GM18858 (cell line): ENCODE measurements around the gene SPRR5.

ENCODE experiments used
- ATAC-seq: cut with Tn5 transposase; IDR thresholded peaks from one replicate; pipeline ENCODE4 v1.9.1; 2021; ENCODE audit not compliant: unreplicated experiment

Gene SPRR5

DNA sequence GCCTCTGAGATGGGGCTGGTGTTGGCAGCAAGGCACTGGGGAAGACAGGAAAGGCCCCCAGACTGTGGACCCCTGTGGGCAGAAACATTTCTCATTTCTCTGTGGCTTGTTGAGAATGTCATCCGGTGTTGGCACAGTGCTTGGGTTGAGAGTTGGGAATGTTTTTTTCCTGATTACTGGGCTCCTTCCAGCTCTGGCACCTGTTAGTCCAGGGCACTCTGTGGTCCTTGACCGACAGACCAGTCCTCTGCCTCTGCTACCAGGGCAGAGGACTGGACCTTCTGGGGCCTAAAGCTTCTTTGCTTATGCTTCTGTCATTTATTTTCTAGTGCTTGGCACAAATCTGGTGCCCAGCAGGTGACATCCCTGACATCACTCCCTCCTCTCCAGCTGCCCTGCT lies 4.8 kb upstream of the SPRR5 start:
- ATAC-seq, result no peak

GRCh38 chr1:152946248-152946647 lies 758 bp upstream of the SPRR5 start:
- ATAC-seq, result no peak

- no peak for ATAC-seq
These were observed 4.7 kb downstream of the SPRR5 start for GRCh38 chr1:152951711-152952110.

GRCh38 chr1:152953761-152954160 lies 6.8 kb downstream of the SPRR5 start:
- no peak for ATAC-seq

DNA sequence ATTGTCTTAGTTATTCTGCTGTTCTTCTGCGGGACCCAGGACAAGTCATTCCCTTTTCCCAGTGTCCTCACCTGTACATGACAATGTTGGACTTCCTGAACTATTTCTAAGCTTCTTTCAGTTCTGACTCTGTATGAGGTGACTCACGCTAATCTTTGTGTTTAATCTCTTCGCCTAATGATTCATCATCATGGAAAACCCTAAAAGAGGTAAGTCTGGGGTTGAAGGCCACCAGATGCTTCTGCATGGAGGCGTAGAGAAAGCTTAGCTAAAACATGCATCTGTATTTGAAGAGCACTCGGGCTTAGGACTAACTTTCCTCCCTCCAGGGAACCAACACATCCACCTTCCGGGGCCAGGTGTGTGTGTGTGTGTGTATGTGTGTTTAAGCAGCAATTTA lies 7.4 kb downstream of the SPRR5 start:
- ATAC-seq, result no peak

GRCh38 chr1:152957561-152957960 lies 10.6 kb downstream of the SPRR5 start:
- ATAC-seq, result no peak

DNA sequence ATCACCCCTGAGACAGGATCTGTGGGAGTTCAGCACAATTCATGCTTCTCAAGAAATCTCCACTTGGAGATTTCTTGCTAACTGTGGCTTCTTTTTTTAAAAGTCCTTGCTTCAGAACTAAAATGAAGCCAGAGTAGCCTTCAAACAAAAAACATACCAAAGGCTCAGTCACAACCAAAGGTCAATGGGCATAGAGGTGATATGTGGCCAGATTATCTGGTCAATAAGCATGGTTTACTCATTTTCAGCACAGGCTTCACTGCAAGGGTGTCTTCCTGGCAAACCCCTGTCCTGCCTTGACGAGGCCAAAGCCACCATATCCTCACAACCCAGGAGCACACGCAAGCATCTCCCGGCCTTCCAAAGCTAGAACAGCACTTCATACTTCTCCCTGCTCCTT lies 12.3 kb downstream of the SPRR5 start:
- ATAC-seq, result no peak

GRCh38 chr1:152959801-152960451 lies 12.9 kb downstream of the SPRR5 start:
- ATAC-seq, result no peak

DNA sequence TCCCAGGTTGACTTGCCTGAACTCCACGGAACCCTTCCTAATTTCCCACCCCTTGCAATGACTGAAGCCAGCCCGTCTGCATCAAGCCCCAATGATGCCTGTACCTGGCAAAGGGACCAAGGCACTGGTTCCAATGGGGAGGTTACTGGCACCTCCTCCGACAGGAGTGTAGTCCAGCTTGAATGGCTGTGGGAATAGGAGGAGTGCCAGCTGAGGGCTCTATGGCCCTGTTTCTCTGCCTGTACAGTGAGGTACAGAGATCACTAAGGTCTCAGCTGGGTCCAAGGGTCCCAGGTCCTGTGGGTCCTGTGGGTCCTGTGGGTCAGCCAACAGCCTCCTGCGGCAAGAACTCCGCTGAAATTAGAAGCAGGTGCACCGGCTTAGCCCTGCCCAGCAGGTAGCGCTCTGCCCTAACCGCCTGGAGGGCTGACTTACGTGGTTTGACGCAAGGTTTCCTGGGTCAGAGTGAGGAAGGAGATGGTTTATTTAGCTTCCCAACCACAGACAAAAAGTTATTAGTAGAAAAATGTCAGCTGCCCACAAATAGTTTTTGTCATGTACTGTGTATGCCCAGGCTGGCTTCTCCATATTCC lies 13.5 kb downstream of the SPRR5 start:
- ATAC-seq, result no peak

- no peak for ATAC-seq
These were observed 14.4 kb downstream of the SPRR5 start for GRCh38 chr1:152961226-152961891.

GRCh38 chr1:152962876-152963415 lies 15.9 kb downstream of the SPRR5 start:
- ATAC-seq, result no peak

GRCh38 chr1:152964536-152964935 lies 17.5 kb downstream of the SPRR5 start:
- ATAC-seq, result no peak

DNA sequence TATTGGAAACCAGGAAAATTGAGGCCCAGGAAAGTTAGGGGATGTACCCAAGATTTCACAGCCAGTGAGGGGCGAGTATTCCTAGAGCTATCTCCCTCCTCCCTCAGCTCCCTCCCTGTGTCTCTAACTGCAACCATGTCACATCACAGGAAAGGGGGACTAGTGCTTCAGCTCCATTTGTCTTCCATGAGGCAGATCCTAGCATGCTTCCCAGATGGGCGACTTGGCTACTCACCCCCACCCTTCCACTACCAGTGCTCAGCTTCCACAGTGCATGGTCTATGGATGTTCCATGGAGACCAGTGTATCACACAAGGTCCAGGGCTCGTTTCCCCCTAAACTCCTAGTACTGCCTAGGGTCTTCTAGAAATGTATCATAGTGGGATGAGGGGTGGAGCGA lies 18.8 kb downstream of the SPRR5 start:
- ATAC-seq, result no peak

- no peak for ATAC-seq
These were observed 20.2 kb downstream of the SPRR5 start for GRCh38 chr1:152967201-152967600.

DNA sequence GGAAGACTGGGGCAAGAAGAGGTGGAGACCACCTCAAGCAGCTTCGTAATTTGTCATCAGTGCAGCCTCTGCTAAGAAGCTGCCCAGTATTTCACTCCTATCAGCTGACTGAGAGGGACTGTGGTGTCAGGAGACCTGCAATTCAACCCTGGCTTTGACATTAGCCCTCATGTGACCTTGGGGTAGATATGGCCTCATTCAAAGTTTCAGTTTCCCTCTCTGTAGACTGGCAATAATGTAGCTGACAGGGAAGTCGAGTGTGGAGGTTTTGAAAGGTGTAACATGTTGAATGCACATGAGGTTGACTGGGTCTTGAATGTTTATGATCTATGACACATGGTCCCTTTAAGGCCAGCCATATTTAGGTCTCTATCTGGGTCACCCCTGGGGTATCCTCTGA lies 21.2 kb downstream of the SPRR5 start:
- peak; percentile 42 for ATAC-seq

- ATAC-seq, result no peak
These were observed 22.0 kb downstream of the SPRR5 start for GRCh38 chr1:152969036-152969435.

GRCh38 chr1:152970495-152970894 lies 23.5 kb downstream of the SPRR5 start, which contains the start of gene SPRR4:
Gene SPRR4 (plus strand): TSS chr1:152970648. CDS start chr1:152971891, 1,243 bp downstream.
- no peak for ATAC-seq

GRCh38 chr1:152972196-152972886 lies 25.3 kb downstream of the SPRR5 start:
- no peak for ATAC-seq

DNA sequence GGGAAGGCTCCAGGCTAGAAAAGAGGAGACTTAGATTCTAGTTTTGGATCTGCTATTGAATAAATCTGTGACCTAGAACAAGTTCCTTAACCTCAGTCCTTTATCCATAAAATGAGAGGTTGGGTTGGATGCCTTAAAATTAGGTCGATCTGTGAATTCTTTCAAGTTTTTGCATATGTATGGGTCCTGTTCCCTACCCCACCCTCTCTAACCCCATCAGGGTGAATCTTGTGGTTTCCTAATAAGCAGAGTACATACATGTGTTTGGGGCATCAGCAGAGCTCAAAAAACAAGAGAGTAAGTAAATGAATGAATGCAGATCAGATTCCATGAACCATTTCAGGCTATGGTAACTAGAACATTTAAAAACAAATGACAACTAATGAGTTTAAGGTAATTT lies 29.7 kb downstream of the SPRR5 start:
- no peak for ATAC-seq

DNA sequence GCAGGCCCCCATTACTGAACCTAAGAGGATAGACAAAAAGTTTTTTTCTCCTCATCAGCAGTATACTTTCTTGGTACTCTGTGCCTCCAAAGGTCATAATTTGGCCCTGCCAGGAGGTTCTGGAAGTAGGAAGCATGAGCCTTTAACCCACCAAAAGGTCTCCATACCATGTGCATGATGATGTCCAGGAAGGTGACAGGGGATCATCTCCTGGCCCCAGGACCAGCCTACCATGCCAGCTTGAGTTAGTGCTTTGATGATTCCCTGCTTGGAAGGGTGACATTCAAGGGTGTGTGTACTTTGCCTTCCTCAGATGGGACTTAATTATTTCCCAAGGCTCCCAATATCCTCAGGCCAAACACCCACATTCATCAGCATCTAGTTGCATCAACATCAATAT lies 30.6 kb downstream of the SPRR5 start:
- ATAC-seq, result no peak

GRCh38 chr1:152980676-152981075 lies 33.7 kb downstream of the SPRR5 start:
- ATAC-seq, result no peak
